ENCODE results near the gene WDPCP. TPM values are rescaled to one million over a fixed set of nuclear protein-coding genes. Genes with fewer than 3 reads are reported as not detected.
"Not testable (repeated sequence)": the region's sequence is repeated elsewhere in the genome, so short reads cannot be mapped to it uniquely, and the experiment has no call there.

Gene WDPCP
- total and polyA plus RNA-seq, 2 of the 4 experiments (the other 2 are of a cell fraction): 2.2 to 10.2 TPM

- POLR2A ChIA-PET (ENCODE audit: unreplicated experiment); H3K79me1 ChIP-seq (ENCODE audit: low read depth in 1 of 2, low read length in 2 of 2); H2BK120ac ChIP-seq (ENCODE audit: low read depth, low read length); H3K9ac ChIP-seq (ENCODE audit: low read depth, low read length); H2BK5ac ChIP-seq (ENCODE audit: low read depth, low read length, poor library complexity, severe bottlenecking); H3K4ac ChIP-seq (ENCODE audit: low read depth, low read length); CTCF ChIA-PET; H2AK5ac ChIP-seq (ENCODE audit: low read depth, low read length); H3K4me1 ChIP-seq (ENCODE audit: control insufficient read depth, insufficient read depth, low read length); H4K5ac ChIP-seq (ENCODE audit: low read depth, low read length); H3K4me2 ChIP-seq (ENCODE audit: low read depth, low read length); H2AFZ ChIP-seq (replicated peaks; ENCODE audit: low read length, poor library complexity); dilution Hi-C loops (cut with HindIII; ENCODE audit: low sequenced_read_pairs, unreplicated experiment); intact Hi-C loops (cut with micrococcal nuclease); H2BK15ac ChIP-seq (ENCODE audit: low read depth, low read length); H3K27ac ChIP-seq (ENCODE audit: insufficient read depth, low read length); H3K18ac ChIP-seq (ENCODE audit: low read depth, low read length); H3K23ac ChIP-seq (ENCODE audit: low read depth, low read length); H3K4me3 ChIP-seq (ENCODE audit: insufficient read depth, low read depth, low read length); H3K9me1 ChIP-seq (ENCODE audit: insufficient read depth, low read length); H3K9me3 ChIP-seq (ENCODE audit: control insufficient read depth, insufficient read depth, low read length); H4K8ac ChIP-seq (ENCODE audit: low read depth in 2 of 2, low read length in 2 of 2); DNase-seq; H3K56ac ChIP-seq (ENCODE audit: extremely low read depth, insufficient read depth, low read length); H2AK9ac ChIP-seq (replicated peaks; ENCODE audit: low read depth, low read length, poor library complexity); ATAC-seq (ENCODE audit: low read depth); BruUV-seq (replicated peaks); H2BK20ac ChIP-seq (ENCODE audit: low read depth, low read length); H3K14ac ChIP-seq (replicated peaks; ENCODE audit: low read depth, low read length); H4K20me1 ChIP-seq (ENCODE audit: insufficient read depth, low read length); H3K27me3 ChIP-seq (ENCODE audit: control insufficient read depth, insufficient read depth, low read length); H4K91ac ChIP-seq (ENCODE audit: insufficient read depth, low read depth, low read length): not testable (repeated sequence)
- whole genome bisulfite sequencing, 2 experiments (ENCODE audit: extremely low coverage in 2 of 2, insufficient read length in 1 of 2): no CpG with 5 or more reads among the region's 8 CpGs
- H3K36me3 ChIP-seq (ENCODE audit: control insufficient read depth, insufficient read depth, low read length): peaks cover 19% of the 10 kb centered on the region
- in situ Hi-C loops (cut with MboI; ENCODE audit: low sequenced_read_pairs): loop anchor here (10.0 kb wide), 1 partner anchor 246 kb away; no protein-coding TSS in a partner anchor
Observed at GRCh38 chr2:63608865-63609264, 20.6 kb upstream of the WDPCP start.

All from IMR-90 (cell line).